Kidney (tissue), 14 donors: ENCODE data around the gene RGS3. TPM values are rescaled to one million over a fixed set of nuclear protein-coding genes. Genes with fewer than 3 reads are reported as not detected.

Experiments
- DNase-seq, 5 donors: peaks; one replicate each; pipeline ENCODE4 v3.0.0-alpha.2; 2013 to 2020
- FAIRE-seq: peaks from 2 replicates; lab custom pipeline; 2012; peaks lifted over from hg19 to GRCh38; lab: Jason Lieb, UNC
- H3K27ac ChIP-seq, 2 donors: one replicate each; pipeline ENCODE4 v1.7.0; 2013; ENCODE audit warnings: low read depth in 2 of 2, low read length in 2 of 2, inconsistent platforms in 1 of 2
- H3K27me3 ChIP-seq: one replicate; pipeline ENCODE4 v1.7.1; 2013; ENCODE audit warnings: low read length, inconsistent platforms; ENCODE audit not compliant: control insufficient read depth, insufficient read depth
- H3K36me3 ChIP-seq, 3 donors: one replicate each; pipeline versions ENCODE4 v1.7.0 to v1.7.1; 2013; ENCODE audit warnings: low read length in 3 of 3, control low read depth in 1 of 3, inconsistent platforms in 1 of 3; ENCODE audit not compliant: insufficient read depth in 3 of 3, control insufficient read depth in 2 of 3
- H3K4me1 ChIP-seq, 3 donors: one replicate each; pipeline versions ENCODE4 v1.7.0 to v1.7.1; 2013; ENCODE audit warnings: low read length in 3 of 3, inconsistent platforms in 1 of 3, low read depth in 1 of 3; ENCODE audit not compliant: control insufficient read depth in 2 of 3, insufficient read depth in 2 of 3
- H3K4me3 ChIP-seq, 3 donors: one replicate each; pipeline versions ENCODE4 v1.7.0 to v1.8.1; 2013; ENCODE audit warnings: low read length in 3 of 3, control low read depth in 1 of 3, inconsistent platforms in 1 of 3
- H3K9ac ChIP-seq, 3 donors: one replicate each; pipeline versions ENCODE4 v1.7.0 to v1.7.1; 2013; ENCODE audit warnings: low read length in 3 of 3, control low read depth in 1 of 3, inconsistent platforms in 1 of 3
- H3K9me3 ChIP-seq, 3 donors: one replicate each; pipeline versions ENCODE4 v1.7.0 to v1.7.1; 2013; ENCODE audit warnings: low read length in 3 of 3, control low read depth in 1 of 3, inconsistent platforms in 1 of 3; ENCODE audit not compliant: control insufficient read depth in 2 of 3, insufficient read depth in 1 of 3
- intact Hi-C: fragments of 100-400 bp; cut with DNase I; formaldehyde crosslinking; loops from one replicate; pipeline ENCODE4 v1.11.1; 2022
- polyA plus RNA-seq: library from polyadenylated mRNA; stranded (reverse); fragments of 350-450 nt; fragmentation: Illumina TruSeq; extraction: RNeasy Lipid Tissue Mini Kit (QIAGEN cat#74804); gene quantifications from one replicate; pipeline ENCODE4 v1.2.3, GENCODE V29; 2014; ENCODE audit warnings: low read depth, low replicate concordance; ENCODE audit not compliant: insufficient read depth
- total RNA-seq: library from RNA; stranded (reverse); fragmentation: NEBNext Ultra II Directional; extraction: Animal tissue kit (Norgen Biotek cat#: 25700); gene quantifications from one replicate; pipeline ENCODE4 v1.2.1, GENCODE V29; 2021
- TF ChIP-seq, protein P1 (sequence below): IDR thresholded peaks from 3 replicates; pipeline ENCODE4 v1.5.1; 2012; ENCODE audit warnings: mild to moderate bottlenecking, moderate library complexity, borderline replicate concordance; ENCODE audit not compliant: insufficient read depth; ENCODE audit errors: extremely low read depth
- donor health status: control.
- donor health status: control.
- donor health status: control.
- donor health status: control.
- donor health status: control.
- donor health status: DM: yes; HTN: yes; CAD: no.
- donor health status: Normal renal cell carcinoma (clear cell type).

The RGS3 gene
- total and polyA plus RNA-seq, 2 donors from 2014 or later, result 114 to 137 TPM

DNA sequence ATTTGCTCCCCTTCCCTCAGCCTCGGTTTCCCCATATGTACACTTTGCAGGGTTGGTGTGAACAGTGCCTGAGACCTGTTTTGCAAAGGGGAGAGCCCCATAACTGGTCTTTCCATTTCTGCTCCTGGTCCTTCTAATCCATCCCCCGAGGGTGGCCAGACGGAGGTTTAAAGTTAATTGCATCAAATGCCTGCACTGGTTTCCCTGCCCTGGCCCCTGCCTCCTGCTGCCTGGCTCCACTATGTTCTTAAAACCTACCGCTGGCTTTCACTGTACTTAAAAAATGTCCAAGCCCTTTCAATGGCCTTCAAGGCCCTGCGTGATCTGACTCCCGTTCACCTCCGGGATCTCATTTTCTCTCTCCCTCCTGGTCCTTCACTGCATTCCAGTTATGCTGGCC is 183.0 kb downstream of the RGS3 start:
- intact Hi-C loops, result no loop called here
- FAIRE-seq, result no peak
- peak in 1 of 5 donors; percentile 25 for DNase-seq

More for the DNA sequence above, 183.0 kb downstream of the RGS3 start:
- TF ChIP-seq, protein P1, sequence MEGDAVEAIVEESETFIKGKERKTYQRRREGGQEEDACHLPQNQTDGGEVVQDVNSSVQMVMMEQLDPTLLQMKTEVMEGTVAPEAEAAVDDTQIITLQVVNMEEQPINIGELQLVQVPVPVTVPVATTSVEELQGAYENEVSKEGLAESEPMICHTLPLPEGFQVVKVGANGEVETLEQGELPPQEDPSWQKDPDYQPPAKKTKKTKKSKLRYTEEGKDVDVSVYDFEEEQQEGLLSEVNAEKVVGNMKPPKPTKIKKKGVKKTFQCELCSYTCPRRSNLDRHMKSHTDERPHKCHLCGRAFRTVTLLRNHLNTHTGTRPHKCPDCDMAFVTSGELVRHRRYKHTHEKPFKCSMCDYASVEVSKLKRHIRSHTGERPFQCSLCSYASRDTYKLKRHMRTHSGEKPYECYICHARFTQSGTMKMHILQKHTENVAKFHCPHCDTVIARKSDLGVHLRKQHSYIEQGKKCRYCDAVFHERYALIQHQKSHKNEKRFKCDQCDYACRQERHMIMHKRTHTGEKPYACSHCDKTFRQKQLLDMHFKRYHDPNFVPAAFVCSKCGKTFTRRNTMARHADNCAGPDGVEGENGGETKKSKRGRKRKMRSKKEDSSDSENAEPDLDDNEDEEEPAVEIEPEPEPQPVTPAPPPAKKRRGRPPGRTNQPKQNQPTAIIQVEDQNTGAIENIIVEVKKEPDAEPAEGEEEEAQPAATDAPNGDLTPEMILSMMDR, result no peak
- no peak overlapping the region for H3K4me3 ChIP-seq
- H3K27ac ChIP-seq, result no peak overlapping the region
- H3K9me3 ChIP-seq, result no peaks in the 10 kb centered on the region
- H3K27me3 ChIP-seq, result no peaks in the 10 kb centered on the region
- H3K9ac ChIP-seq, result no peak overlapping the region
- no peaks in the 10 kb centered on the region for H3K36me3 ChIP-seq
- H3K4me1 ChIP-seq, result peaks cover 0 to 8% (median 7%) of the 10 kb centered on the region in 3 donors

Other genes starting within 250 kb of the RGS3 start
- gene FKBP15, start 242.4 kb upstream of the RGS3 start, total RNA-seq, result 34.8 TPM
- gene FKBP15, start 242.4 kb upstream of the RGS3 start, polyA plus RNA-seq, result 11.0 TPM
- gene SLC31A1, start 242.2 kb upstream of the RGS3 start, total RNA-seq, result 19.5 TPM
- 20.1 TPM for gene SLC31A1, start 242.2 kb upstream of the RGS3 start, polyA plus RNA-seq
- 28.5 TPM for gene CDC26, start 188.2 kb upstream of the RGS3 start, total RNA-seq
- gene CDC26, start 188.2 kb upstream of the RGS3 start, polyA plus RNA-seq, result 76.2 TPM
- 20.0 TPM for gene PRPF4, start 188.1 kb upstream of the RGS3 start, total RNA-seq
- gene PRPF4, start 188.1 kb upstream of the RGS3 start, polyA plus RNA-seq, result 12.8 TPM
- 3.6 TPM for gene RNF183, start 160.4 kb upstream of the RGS3 start, total RNA-seq
- 8.1 TPM for gene RNF183, start 160.4 kb upstream of the RGS3 start, polyA plus RNA-seq
- gene WDR31, start 123.5 kb upstream of the RGS3 start, total RNA-seq, result 8.7 TPM
- 3.1 TPM for gene WDR31, start 123.5 kb upstream of the RGS3 start, polyA plus RNA-seq
- 14.5 TPM for gene BSPRY, start 114.2 kb upstream of the RGS3 start, total RNA-seq
- 18.0 TPM for gene BSPRY, start 114.2 kb upstream of the RGS3 start, polyA plus RNA-seq
- 29.8 TPM for gene HDHD3, start 86.7 kb upstream of the RGS3 start, total RNA-seq
- 107 TPM for gene HDHD3, start 86.7 kb upstream of the RGS3 start, polyA plus RNA-seq
- gene ALAD, start 62.4 kb upstream of the RGS3 start, total RNA-seq, result 35.4 TPM
- gene ALAD, start 62.4 kb upstream of the RGS3 start, polyA plus RNA-seq, result 64.1 TPM
- gene POLE3, start 53.1 kb upstream of the RGS3 start, total RNA-seq, result 26.1 TPM
- gene POLE3, start 53.1 kb upstream of the RGS3 start, polyA plus RNA-seq, result 27.1 TPM
- 0.50 TPM for gene C9orf43, start 53.0 kb upstream of the RGS3 start, total RNA-seq
- gene C9orf43, start 53.0 kb upstream of the RGS3 start, polyA plus RNA-seq, result 0.80 TPM